ENCODE results near the gene EEIG2. TPM values are rescaled to one million over a fixed set of nuclear protein-coding genes. Genes with fewer than 3 reads are reported as not detected.

Gene EEIG2
- total RNA-seq, 4 donors from 2014 or later, result 15.7 to 27.0 (median 24.9) TPM

DNA sequence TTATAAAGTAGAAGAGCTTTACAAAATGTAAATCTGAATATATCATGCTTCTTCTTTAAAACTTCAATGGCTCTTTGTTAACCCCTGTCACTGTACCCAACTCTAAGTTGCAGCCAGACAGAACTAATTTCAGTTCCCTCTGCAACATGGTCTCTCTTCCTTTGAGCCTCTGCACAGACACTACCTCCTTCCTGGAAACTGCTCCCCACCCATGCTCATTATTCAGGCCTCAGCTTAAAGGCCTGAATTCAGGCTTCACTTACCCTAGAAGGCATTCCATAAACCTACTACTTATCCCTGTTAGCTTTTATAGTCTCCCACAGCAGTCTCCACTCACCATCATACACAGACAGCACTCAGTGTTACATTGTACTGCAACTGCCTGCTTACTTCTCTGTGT is 2.6 kb upstream of the EEIG2 start:
- in situ Hi-C loops (cut with MboI; ENCODE audit: low pct_ligation_motif_present in 1 of 4, low pct_unique_long_range_greater_than_20kb in 1 of 4, low sequenced_read_pairs in 3 of 4) (loop anchor here in 3 of 4 donors (10.0 to 25.0 kb wide), 3 partner anchors 52 to 345 kb away; partner anchors contain the start of gene SLC25A24 (in 1 of the 3)), intact Hi-C loops (cut with DNase I; ENCODE audit: low total_unique reads) (no loop called here)
- peaks cover 11 to 31% (median 24%) of the 10 kb centered on the region in 4 donors for H3K4me1 ChIP-seq
- no peaks in the 10 kb centered on the region for H3K27me3 ChIP-seq
- no peak overlapping the region for H3K4me3 ChIP-seq
- H3K27ac ChIP-seq, result peak overlapping the region in 1 of 4 donors; percentile 43
- DNase-seq, result no peak
- TF ChIP-seq EP300 (IDR thresholded peaks at IDR 0.05; ENCODE audit: low read depth) (no peak), POLR2AphosphoS5 (IDR thresholded peaks at IDR 0.05) (no peak)
- TF ChIP-seq, protein P1, sequence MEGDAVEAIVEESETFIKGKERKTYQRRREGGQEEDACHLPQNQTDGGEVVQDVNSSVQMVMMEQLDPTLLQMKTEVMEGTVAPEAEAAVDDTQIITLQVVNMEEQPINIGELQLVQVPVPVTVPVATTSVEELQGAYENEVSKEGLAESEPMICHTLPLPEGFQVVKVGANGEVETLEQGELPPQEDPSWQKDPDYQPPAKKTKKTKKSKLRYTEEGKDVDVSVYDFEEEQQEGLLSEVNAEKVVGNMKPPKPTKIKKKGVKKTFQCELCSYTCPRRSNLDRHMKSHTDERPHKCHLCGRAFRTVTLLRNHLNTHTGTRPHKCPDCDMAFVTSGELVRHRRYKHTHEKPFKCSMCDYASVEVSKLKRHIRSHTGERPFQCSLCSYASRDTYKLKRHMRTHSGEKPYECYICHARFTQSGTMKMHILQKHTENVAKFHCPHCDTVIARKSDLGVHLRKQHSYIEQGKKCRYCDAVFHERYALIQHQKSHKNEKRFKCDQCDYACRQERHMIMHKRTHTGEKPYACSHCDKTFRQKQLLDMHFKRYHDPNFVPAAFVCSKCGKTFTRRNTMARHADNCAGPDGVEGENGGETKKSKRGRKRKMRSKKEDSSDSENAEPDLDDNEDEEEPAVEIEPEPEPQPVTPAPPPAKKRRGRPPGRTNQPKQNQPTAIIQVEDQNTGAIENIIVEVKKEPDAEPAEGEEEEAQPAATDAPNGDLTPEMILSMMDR (IDR thresholded peaks at IDR 0.05), result no peak
- no peaks in the 10 kb centered on the region for H3K9me3 ChIP-seq
- no peaks in the 10 kb centered on the region for H3K36me3 ChIP-seq

DNA sequence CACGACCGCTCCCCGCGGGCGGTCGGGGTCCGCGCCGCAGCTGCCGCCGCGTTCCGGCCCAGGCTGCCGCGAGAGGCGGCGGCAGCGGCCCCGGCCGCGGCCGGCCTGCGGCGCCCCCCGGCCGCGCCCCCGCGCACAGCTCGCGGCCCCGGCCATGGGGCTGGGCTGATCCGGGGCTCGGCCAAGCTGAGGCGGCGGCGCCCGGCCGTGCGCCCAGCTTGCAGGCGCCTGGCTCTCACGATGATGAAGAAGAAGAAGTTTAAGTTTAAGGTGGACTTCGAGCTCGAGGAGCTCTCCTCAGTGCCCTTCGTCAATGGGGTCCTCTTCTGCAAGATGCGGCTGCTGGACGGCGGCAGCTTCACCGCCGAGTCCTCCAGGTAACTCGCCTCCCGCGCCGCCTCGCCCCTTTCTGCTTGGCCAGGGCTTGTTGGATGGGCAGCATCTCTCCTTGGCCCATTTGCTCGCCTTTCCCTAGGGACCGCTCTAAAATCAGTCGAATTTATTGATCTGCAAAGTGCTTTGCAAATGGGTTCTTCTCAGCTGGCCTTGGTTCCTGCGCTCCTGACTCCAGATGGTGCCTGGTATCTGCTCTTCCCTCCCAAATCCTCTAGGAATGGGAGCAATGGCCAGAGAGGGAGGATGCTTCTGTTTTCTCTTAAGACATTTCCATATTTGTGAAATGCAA is 431 bp downstream of the EEIG2 start:
- DNase-seq, result peak; percentile 51
- no peaks in the 10 kb centered on the region for H3K27me3 ChIP-seq
- peak overlapping the region; percentile 89 to 90 (median 89) for H3K27ac ChIP-seq
- 0 to 1% methylated on average over 1 to 29 of the region's 59 CpGs for WGBS, 2 donors (ENCODE audit: low coverage in 1 of 2)
- in situ Hi-C loops (cut with MboI; ENCODE audit: low pct_ligation_motif_present in 1 of 4, low pct_unique_long_range_greater_than_20kb in 1 of 4, low sequenced_read_pairs in 3 of 4) (loop anchor here in 2 of 4 donors (10.0 to 25.0 kb wide), 3 partner anchors 56 to 348 kb away; partner anchors contain the start of gene SLC25A24 (in 1 of the 2)), intact Hi-C loops (cut with DNase I; ENCODE audit: low total_unique reads) (no loop called here)
- H3K4me1 ChIP-seq, result peaks cover 11 to 46% (median 24%) of the 10 kb centered on the region in 4 donors
- peak overlapping the region; percentile 68 to 82 (median 73) for H3K4me3 ChIP-seq
- TF ChIP-seq, protein P1 (IDR thresholded peaks at IDR 0.05), result no peak
- no peak for TF ChIP-seq POLR2A (IDR thresholded peaks at IDR 0.05)
- no peak for TF ChIP-seq EP300 (IDR thresholded peaks at IDR 0.05; ENCODE audit: low read depth)
- TF ChIP-seq POLR2AphosphoS5 (IDR thresholded peaks at IDR 0.05), result no peak
- no peaks in the 10 kb centered on the region for H3K36me3 ChIP-seq
- no peaks in the 10 kb centered on the region for H3K9me3 ChIP-seq

DNA sequence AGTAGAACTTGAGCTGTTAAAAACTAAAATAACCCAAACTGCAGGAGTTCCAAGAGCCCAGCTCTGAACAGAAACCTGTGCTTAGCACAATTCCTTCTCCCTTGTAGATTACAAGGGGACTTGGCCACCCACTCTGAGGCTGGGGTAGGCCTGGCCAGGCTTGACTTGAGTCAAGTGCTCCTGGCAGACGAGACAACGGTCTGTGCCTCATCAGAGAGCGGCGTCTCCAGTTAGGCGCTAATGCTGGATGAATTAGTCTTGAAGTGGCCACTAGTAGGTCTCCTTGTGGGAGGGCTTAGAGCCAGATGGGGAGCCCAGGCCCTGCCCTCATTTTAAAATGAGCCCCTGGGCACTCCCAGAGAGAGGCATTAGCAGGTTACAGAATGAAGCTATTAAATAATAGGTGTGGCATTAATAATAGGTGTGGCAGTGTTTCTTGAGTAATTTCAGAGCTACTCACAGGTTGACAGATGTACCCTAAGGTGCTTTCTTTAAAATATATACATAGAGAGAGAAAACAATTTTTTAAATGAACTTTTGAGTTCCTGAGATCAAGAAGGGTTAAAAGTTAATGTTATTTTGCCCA is 1.1 kb downstream of the EEIG2 start:
- DNase-seq, result peak; percentile 73
- Histone ChIP-seq H3K27ac (peak overlapping the region; percentile 89 to 90 (median 89)), H3K9me3 (no peaks in the 10 kb centered on the region), H3K4me3 (peak overlapping the region; percentile 68 to 82 (median 73)), H3K4me1 (peaks cover 11 to 46% (median 24%) of the 10 kb centered on the region in 4 donors), H3K27me3 (no peaks in the 10 kb centered on the region), H3K36me3 (no peaks in the 10 kb centered on the region)
- WGBS, 2 donors (ENCODE audit: low coverage in 1 of 2), result 6% methylated on average over 5 of the region's 5 CpGs; no CpG with 5 or more reads in 1 of the 2 donors
- in situ Hi-C loops (cut with MboI; ENCODE audit: low pct_ligation_motif_present in 1 of 4, low pct_unique_long_range_greater_than_20kb in 1 of 4, low sequenced_read_pairs in 3 of 4) (loop anchor here in 2 of 4 donors (10.0 to 25.0 kb wide), 3 partner anchors 56 to 349 kb away; partner anchors contain the start of gene SLC25A24 (in 1 of the 2)), intact Hi-C loops (cut with DNase I; ENCODE audit: low total_unique reads) (no loop called here)
- TF ChIP-seq, protein P1 (IDR thresholded peaks at IDR 0.05), result peak in 2 of 5 experiments; percentile 21 to 34
- peak; percentile 46 for TF ChIP-seq POLR2A (IDR thresholded peaks at IDR 0.05)
- TF ChIP-seq EP300 (IDR thresholded peaks at IDR 0.05; ENCODE audit: low read depth), result no peak
- TF ChIP-seq POLR2AphosphoS5 (IDR thresholded peaks at IDR 0.05), result peak; percentile 71 to 82 (median 75)

DNA sequence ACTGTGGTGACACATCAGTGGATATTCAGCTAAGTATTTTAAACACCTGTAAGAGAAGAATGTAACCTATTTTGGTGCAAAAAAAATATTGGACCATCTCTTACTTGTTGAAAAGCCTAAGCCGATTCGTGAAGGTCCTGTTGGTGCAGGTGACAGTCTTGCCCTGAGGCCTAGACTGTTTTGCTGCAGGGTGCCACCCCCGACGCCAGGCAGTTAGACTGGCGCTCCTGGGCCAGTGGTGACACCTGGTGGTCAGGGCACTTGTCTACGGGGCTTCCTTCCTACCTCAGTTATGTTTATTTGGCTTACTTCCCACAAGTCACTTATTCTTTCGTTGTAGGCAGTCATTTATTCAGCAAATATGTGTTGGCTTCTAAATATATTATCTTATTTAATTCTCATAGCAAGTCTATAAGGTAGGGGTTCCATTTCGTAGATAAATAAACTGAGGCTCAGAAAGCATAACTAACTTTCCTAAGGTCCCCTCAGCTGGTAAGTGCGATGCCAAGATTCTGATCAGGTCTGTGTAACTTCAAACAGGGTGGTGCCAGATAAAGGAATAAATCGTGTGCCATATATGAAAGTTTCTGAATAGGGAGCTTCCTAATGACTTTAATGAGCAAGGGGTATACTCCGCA is 1.9 kb downstream of the EEIG2 start:
- Histone ChIP-seq H3K9me3 (no peaks in the 10 kb centered on the region), H3K4me3 (peak overlapping the region in 2 of 4 donors; percentile 68 to 70), H3K27ac (peak overlapping the region; percentile 89 to 90 (median 89)), H3K36me3 (no peaks in the 10 kb centered on the region), H3K27me3 (no peaks in the 10 kb centered on the region), H3K4me1 (peaks cover 11 to 46% (median 24%) of the 10 kb centered on the region in 4 donors)
- no peak for TF ChIP-seq POLR2A (IDR thresholded peaks at IDR 0.05)
- no peak for TF ChIP-seq EP300 (IDR thresholded peaks at IDR 0.05; ENCODE audit: low read depth)
- TF ChIP-seq, protein P1 (IDR thresholded peaks at IDR 0.05), result peak; percentile 57 to 89 (median 72)
- TF ChIP-seq POLR2AphosphoS5 (IDR thresholded peaks at IDR 0.05), result peak in 2 of 3 donors; percentile 45 to 58
- WGBS, 2 donors (ENCODE audit: low coverage in 1 of 2), result 40 to 47% methylated on average over 10 to 11 of the region's 11 CpGs
- peak; percentile 92 for DNase-seq
- in situ Hi-C loops (cut with MboI; ENCODE audit: low pct_ligation_motif_present in 1 of 4, low pct_unique_long_range_greater_than_20kb in 1 of 4, low sequenced_read_pairs in 3 of 4), result loop anchor here in 2 of 4 donors (10.0 to 25.0 kb wide), 3 partner anchors 57 to 350 kb away; partner anchors contain the start of gene SLC25A24 (in 1 of the 2)
- intact Hi-C loops (cut with DNase I; ENCODE audit: low total_unique reads), result no loop called here
